IMR-90 (cell line): Measurements from ENCODE around the gene GDPD5. TPM values are rescaled to one million over a fixed set of nuclear protein-coding genes. Genes with fewer than 3 reads are reported as not detected.

ENCODE experiments used
- ATAC-seq: fragments of 200-7000 bp; cut with Tn5 transposase; 2 replicates; pipeline ENCODE4 v1.9.1; 2020; ENCODE audit warnings: low read depth, mild to moderate bottlenecking, moderate library complexity
- BruUV-seq: library from RNA; stranded (reverse); fragments of 400-500 nt; replicated peaks from 2 replicates; lab custom pipeline; 2021; lab: Mats Ljungman, UMichigan
- CTCF ChIA-PET: fragments of 300-600 bp; formaldehyde crosslinking; extraction: SDS; loops from one replicate; lab custom pipeline; 2021; ENCODE audit warnings: antibody characterized with exemption; lab: Yijun Ruan, JAX
- POLR2A ChIA-PET: fragments of 300-600 bp; sonication (Branson Sonifier 250); formaldehyde crosslinking; loops from one replicate; lab custom pipeline; 2022; ENCODE audit warnings: antibody characterized with exemption; ENCODE audit not compliant: unreplicated experiment; lab: Charles Lee
- DNase-seq: peaks from one replicate; pipeline ENCODE4 v3.0.0; 2013
- H2AFZ ChIP-seq: replicated peaks from 2 replicates; pipeline ENCODE3; 2013; ENCODE audit warnings: low read length, mild to moderate bottlenecking; ENCODE audit not compliant: poor library complexity
- H2AK5ac ChIP-seq: 2 replicates; pipeline ENCODE4 v1.6.1; 2013; ENCODE audit warnings: low read depth, low read length, inconsistent platforms
- H2AK9ac ChIP-seq: replicated peaks from 2 replicates; pipeline ENCODE3; 2013; ENCODE audit warnings: mild to moderate bottlenecking, low read depth, low read length, moderate library complexity; ENCODE audit not compliant: poor library complexity
- H2BK120ac ChIP-seq: 2 replicates; pipeline ENCODE4 v1.6.1; 2013; ENCODE audit warnings: low read depth, low read length, inconsistent platforms
- H2BK15ac ChIP-seq: 3 replicates; pipeline ENCODE4 v1.6.1; 2013; ENCODE audit warnings: low read depth, low read length, inconsistent platforms
- H2BK20ac ChIP-seq: 2 replicates; pipeline ENCODE4 v1.6.1; 2013; ENCODE audit warnings: low read depth, mild to moderate bottlenecking, inconsistent platforms, low read length, moderate library complexity
- H2BK5ac ChIP-seq: 2 replicates; pipeline ENCODE4 v1.6.1; 2013; ENCODE audit warnings: mild to moderate bottlenecking, low read depth, low read length, inconsistent platforms; ENCODE audit not compliant: poor library complexity, severe bottlenecking
- H3K14ac ChIP-seq: replicated peaks from 2 replicates; pipeline ENCODE4 v1.6.1; 2013; ENCODE audit warnings: low read depth, low read length, inconsistent platforms
- H3K18ac ChIP-seq: 2 replicates; pipeline ENCODE4 v1.6.1; 2013; ENCODE audit warnings: low read depth, low read length, control low read depth
- H3K23ac ChIP-seq: 2 replicates; pipeline ENCODE4 v1.6.1; 2013; ENCODE audit warnings: low read depth, low read length, inconsistent platforms
- H3K27ac ChIP-seq: 2 replicates; pipeline ENCODE4 v1.5.1; 2013; ENCODE audit warnings: mild to moderate bottlenecking, control low read depth, low read length; ENCODE audit not compliant: insufficient read depth
- H3K27me3 ChIP-seq: 2 replicates; pipeline ENCODE4 v1.6.1; 2013; ENCODE audit warnings: low read length; ENCODE audit not compliant: control insufficient read depth, insufficient read depth
- H3K36me3 ChIP-seq: 2 replicates; pipeline ENCODE4 v1.6.1; 2013; ENCODE audit warnings: low read length, mixed read lengths; ENCODE audit not compliant: control insufficient read depth, insufficient read depth
- H3K4ac ChIP-seq: 2 replicates; pipeline ENCODE4 v1.6.1; 2013; ENCODE audit warnings: low read depth, low read length, inconsistent platforms
- H3K4me1 ChIP-seq: 2 replicates; pipeline ENCODE4 v1.6.1; 2013; ENCODE audit warnings: low read length, mixed read lengths; ENCODE audit not compliant: control insufficient read depth, insufficient read depth
- H3K4me2 ChIP-seq: 2 replicates; pipeline ENCODE4 v1.6.1; 2013; ENCODE audit warnings: low read depth, mild to moderate bottlenecking, control low read depth, low read length, moderate library complexity
- H3K4me3 ChIP-seq: 2 replicates; pipeline ENCODE4 v1.5.1; 2013; ENCODE audit warnings: low read depth, mild to moderate bottlenecking, control low read depth, low read length, moderate library complexity; ENCODE audit not compliant: insufficient read depth
- H3K56ac ChIP-seq: 2 replicates; pipeline ENCODE4 v1.6.1; 2013; ENCODE audit warnings: low read length, inconsistent platforms; ENCODE audit not compliant: insufficient read depth; ENCODE audit errors: extremely low read depth
- H3K79me1 ChIP-seq, 2 experiments: 2 replicates each; pipeline ENCODE4 v1.6.1; 2013; ENCODE audit warnings: low read length in 2 of 2, inconsistent platforms in 1 of 2, low read depth in 1 of 2
- H3K9ac ChIP-seq: 2 replicates; pipeline ENCODE4 v1.6.1; 2013; ENCODE audit warnings: low read depth, low read length, control low read depth
- H3K9me1 ChIP-seq: 2 replicates; pipeline ENCODE4 v1.6.1; 2013; ENCODE audit warnings: low read length, inconsistent platforms; ENCODE audit not compliant: insufficient read depth
- H3K9me3 ChIP-seq: 2 replicates; pipeline ENCODE4 v1.6.1; 2013; ENCODE audit warnings: low read length; ENCODE audit not compliant: control insufficient read depth, insufficient read depth
- H4K20me1 ChIP-seq: 2 replicates; pipeline ENCODE4 v1.6.1; 2013; ENCODE audit warnings: low read length, inconsistent platforms; ENCODE audit not compliant: insufficient read depth
- H4K5ac ChIP-seq: 2 replicates; pipeline ENCODE4 v1.6.1; 2013; ENCODE audit warnings: mild to moderate bottlenecking, low read depth, low read length, control low read depth
- H4K8ac ChIP-seq, 2 experiments: 2 replicates each; pipeline ENCODE4 v1.6.1; 2013; ENCODE audit warnings: low read depth in 2 of 2, low read length in 2 of 2, control low read depth in 1 of 2, inconsistent platforms in 1 of 2
- H4K91ac ChIP-seq: 2 replicates; pipeline ENCODE4 v1.6.1; 2013; ENCODE audit warnings: low read depth, low read length, inconsistent platforms; ENCODE audit not compliant: insufficient read depth
- CHD1 ChIP-seq: IDR thresholded peaks from 2 replicates; pipeline ENCODE4 v1.6.1; 2012; ENCODE audit warnings: low read depth, low read length, improper control_type of control experiment
- CTCF ChIP-seq: conservative IDR thresholded peaks from 2 replicates; pipeline ENCODE4 v1.5.1; 2012; ENCODE audit warnings: mild to moderate bottlenecking, low read depth, low read length, improper control_type of control experiment
- FOS ChIP-seq: fragments of 150-350 bp; IDR thresholded peaks from 2 replicates; pipeline ENCODE4 v1.6.1; 2016; ENCODE audit warnings: low read depth, low read length
- MAFK ChIP-seq: IDR thresholded peaks from 2 replicates; pipeline ENCODE4 v1.6.1; 2012; ENCODE audit warnings: low read depth, low read length, improper control_type of control experiment
- MAZ ChIP-seq: IDR thresholded peaks from 2 replicates; pipeline ENCODE4 v1.6.1; 2012; ENCODE audit warnings: low read depth, mild to moderate bottlenecking, low read length, improper control_type of control experiment, moderate library complexity, borderline replicate concordance
- MXI1 ChIP-seq: IDR thresholded peaks from 2 replicates; pipeline ENCODE4 v1.6.1; 2012; ENCODE audit warnings: low read depth, mild to moderate bottlenecking, low read length, moderate library complexity, borderline replicate concordance
- NFE2L2 ChIP-seq: fragments of 150-350 bp; IDR thresholded peaks from 2 replicates; pipeline ENCODE4 v1.6.1; 2016; ENCODE audit warnings: low read depth, mild to moderate bottlenecking, low read length
- POLR2A ChIP-seq: IDR thresholded peaks from 2 replicates; pipeline ENCODE4 v1.6.1; 2012; ENCODE audit warnings: mild to moderate bottlenecking, low read depth, low read length
- RAD21 ChIP-seq: IDR thresholded peaks from 2 replicates; pipeline ENCODE4 v1.6.1; 2012; ENCODE audit warnings: low read length, improper control_type of control experiment
- RCOR1 ChIP-seq: IDR thresholded peaks from 2 replicates; pipeline ENCODE4 v1.6.1; 2012; ENCODE audit warnings: mild to moderate bottlenecking, low read length, improper control_type of control experiment; ENCODE audit not compliant: insufficient replicate concordance
- RFX5 ChIP-seq: IDR thresholded peaks from 2 replicates; pipeline ENCODE4 v1.8.0; 2012; ENCODE audit warnings: low read depth, mild to moderate bottlenecking, low read length, moderate library complexity
- SMC3 ChIP-seq: fragments of 150-350 bp; IDR thresholded peaks from 2 replicates; pipeline ENCODE4 v1.6.1; 2016; ENCODE audit warnings: low read depth, mild to moderate bottlenecking, antibody characterized with exemption, low read length, moderate library complexity
- USF2 ChIP-seq: fragments of 150-350 bp; IDR thresholded peaks from 2 replicates; pipeline ENCODE4 v1.6.1; 2017; ENCODE audit warnings: mild to moderate bottlenecking, antibody characterized with exemption, low read length, low read depth
- WGBS, 2 experiments: methylation state at CpG; one replicate each; pipeline versions ENCODE4 v1.1.5 to v1.1.7; 2013; ENCODE audit warnings: missing lambda C conversion rate in 2 of 2; ENCODE audit not compliant: insufficient read length in 1 of 2; ENCODE audit errors: extremely low coverage in 2 of 2; 5-methylcytosine and 5-hydroxymethylcytosine counted together
- dilution Hi-C: fragments of 300-500 bp; cut with HindIII; formaldehyde crosslinking; loops from one replicate; pipeline ENCODE4 v1.14.3; 2018; ENCODE audit warnings: low sequenced_read_pairs; ENCODE audit not compliant: unreplicated experiment
- in situ Hi-C: fragments of 300-500 bp; cut with MboI; formaldehyde crosslinking; loops from 3 replicates; pipeline ENCODE4 v1.14.3; 2019; ENCODE audit warnings: low sequenced_read_pairs, inconsistent platforms, mixed read lengths
- intact Hi-C: fragments of 100-400 bp; cut with micrococcal nuclease; formaldehyde crosslinking; loops from 2 replicates; pipeline ENCODE4 v1.10.0; 2022
- polyA plus RNA-seq, 3 experiments: library from polyadenylated mRNA; depleted of rRNA; stranded (reverse); fragments of >200 nt; gene quantifications; 2 replicates each; pipeline ENCODE4 v1.2.3, GENCODE V29; 2012; ENCODE audit warnings: low replicate concordance in 1 of 3
- total RNA-seq: library from RNA; depleted of rRNA; stranded (reverse); fragments of >200 nt; gene quantifications from 2 replicates; pipeline ENCODE4 v1.2.3, GENCODE V29; 2012
- TF ChIP-seq, protein P1 (sequence below): fragments of 150-350 bp; IDR thresholded peaks from 2 replicates; pipeline ENCODE4 v1.6.1; 2016; ENCODE audit warnings: low read depth, mild to moderate bottlenecking, low read length, moderate library complexity, borderline replicate concordance

GDPD5 gene
- total and polyA plus RNA-seq, 2 of the 4 experiments (the other 2 are of a cell fraction): 2.0 to 7.9 TPM

DNA sequence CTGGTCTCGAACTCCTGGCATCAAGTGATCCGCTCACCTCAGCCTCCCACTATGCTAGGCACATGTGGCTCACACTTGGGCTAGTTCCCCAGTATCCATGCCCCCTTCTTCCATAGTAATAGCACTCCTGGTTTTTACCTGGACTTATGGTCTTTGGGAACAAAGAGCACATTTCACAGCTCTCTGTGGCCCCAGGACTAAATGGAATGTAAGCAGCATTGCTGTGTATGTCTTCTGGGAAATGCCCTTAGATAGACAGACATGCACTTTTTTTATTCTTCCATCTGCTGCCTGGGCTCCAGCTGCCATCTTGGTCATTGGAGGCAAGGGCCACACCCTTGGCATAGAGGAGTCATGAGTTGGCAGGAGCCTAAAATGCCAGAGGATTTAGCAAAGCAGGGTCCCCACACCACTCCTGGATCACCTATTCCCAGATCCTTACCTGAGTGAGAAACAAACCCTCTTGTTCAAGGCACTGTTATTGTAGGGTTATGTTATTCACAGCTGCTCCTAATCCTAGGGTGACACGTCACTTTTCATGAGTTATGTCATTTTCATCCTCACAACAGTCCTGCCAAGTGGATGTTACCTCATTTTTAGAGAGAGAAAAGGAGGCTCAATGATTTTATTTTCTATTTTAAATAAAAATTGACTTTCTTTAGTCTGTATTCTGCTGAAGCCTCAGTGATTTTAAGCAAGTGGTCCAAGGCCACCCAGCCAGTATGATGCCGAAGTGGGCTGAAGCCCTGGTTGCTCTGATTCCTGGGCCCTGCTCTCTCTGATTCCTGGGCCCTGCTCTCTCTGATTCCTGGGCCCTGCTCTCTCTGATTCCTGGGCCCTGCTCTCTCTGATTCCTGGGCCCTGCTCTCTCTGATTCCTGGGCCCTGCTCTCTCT lies 15.7 kb upstream of the GDPD5 start:
- Histone ChIP-seq H3K27me3 (peaks cover 5% of the 10 kb centered on the region), H2AK9ac (no peak overlapping the region), H3K4ac (no peak overlapping the region), H4K5ac (no peak overlapping the region), H4K20me1 (no peaks in the 10 kb centered on the region), H2BK15ac (no peak overlapping the region), H3K18ac (peak overlapping the region; percentile 21; the same call in 1 of the 2 replicates), H3K23ac (no peak overlapping the region), H2AK5ac (peak overlapping the region; percentile 48; the same call in 1 of the 2 replicates), H3K4me2 (no peak overlapping the region), H3K4me3 (no peak overlapping the region), H3K14ac (no peak overlapping the region), H3K56ac (no peak overlapping the region), H3K79me1 (no peaks in the 10 kb centered on the region), H3K9me1 (no peaks in the 10 kb centered on the region), H2AFZ (no peak overlapping the region), H3K27ac (no peak overlapping the region), H3K36me3 (no peaks in the 10 kb centered on the region), H2BK120ac (no peak overlapping the region), H3K4me1 (peaks cover 6% of the 10 kb centered on the region; the same call in 1 of the 2 replicates), H3K9ac (no peak overlapping the region), H4K8ac (no peak overlapping the region), H2BK20ac (no peak overlapping the region), H3K9me3 (no peaks in the 10 kb centered on the region), H2BK5ac (no peak overlapping the region), H4K91ac (no peak overlapping the region)
- in situ Hi-C loops: loop anchor here (25.0 kb wide), 1 partner anchor 254 kb away; no protein-coding TSS in a partner anchor
- ATAC-seq (peak; percentile 36; the same call in 1 of the 2 replicates), DNase-seq (no peak)
- 92% methylated on average over 2 of the region's 4 CpGs; no CpG with 5 or more reads in 1 of the 2 experiments for WGBS, 2 experiments
- intact Hi-C loops: no loop called here
- no TSS peak for BruUV-seq
- POLR2A ChIA-PET: no interaction called here
- CTCF ChIA-PET: interaction anchor here (0.6 kb wide), 1 partner anchor 271 kb away, joined by 3 read pairs; no protein-coding TSS in a partner anchor
- dilution Hi-C loops: no loop called here
- no peak for TF ChIP-seq RAD21
- TF ChIP-seq POLR2A: no peak
- no peak for TF ChIP-seq NFE2L2
- no peak for TF ChIP-seq USF2
- no peak for TF ChIP-seq RFX5
- no peak for TF ChIP-seq CHD1
- no peak for TF ChIP-seq MXI1
- no peak for TF ChIP-seq MAZ
- TF ChIP-seq, protein P1, sequence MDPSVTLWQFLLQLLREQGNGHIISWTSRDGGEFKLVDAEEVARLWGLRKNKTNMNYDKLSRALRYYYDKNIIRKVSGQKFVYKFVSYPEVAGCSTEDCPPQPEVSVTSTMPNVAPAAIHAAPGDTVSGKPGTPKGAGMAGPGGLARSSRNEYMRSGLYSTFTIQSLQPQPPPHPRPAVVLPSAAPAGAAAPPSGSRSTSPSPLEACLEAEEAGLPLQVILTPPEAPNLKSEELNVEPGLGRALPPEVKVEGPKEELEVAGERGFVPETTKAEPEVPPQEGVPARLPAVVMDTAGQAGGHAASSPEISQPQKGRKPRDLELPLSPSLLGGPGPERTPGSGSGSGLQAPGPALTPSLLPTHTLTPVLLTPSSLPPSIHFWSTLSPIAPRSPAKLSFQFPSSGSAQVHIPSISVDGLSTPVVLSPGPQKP: no peak
- no peak for TF ChIP-seq SMC3
- no peak for TF ChIP-seq CTCF
- no peak for TF ChIP-seq FOS
- no peak for TF ChIP-seq RCOR1
- TF ChIP-seq MAFK: no peak
